Retinal pigment epithelial cell (primary cell): Measurements from ENCODE around the gene ADAM33.

Experiments used
- DNase-seq: peaks from one replicate; pipeline ENCODE4 v3.0.0-alpha.2; 2010; ENCODE audit warnings: low read depth
- H3K4me3 ChIP-seq: 2 replicates; pipeline ENCODE4 v1.5.1; 2011; ENCODE audit warnings: mild to moderate bottlenecking, low read length, control low read depth, moderate library complexity
- CTCF ChIP-seq: conservative IDR thresholded peaks from 2 replicates; pipeline ENCODE4 v1.5.1; 2011; ENCODE audit warnings: low read depth, low read length, control low read depth, inconsistent platforms

The ADAM33 gene

GRCh38 chr20:3673221-3674070 lies 8.4 kb downstream of the ADAM33 start:
- no peak for TF ChIP-seq CTCF
- H3K4me3 ChIP-seq, result no peak overlapping the region
- DNase-seq, result no peak

- no peak for DNase-seq
- no peak for TF ChIP-seq CTCF
- H3K4me3 ChIP-seq, result no peak overlapping the region
These were observed 9.2 kb downstream of the ADAM33 start for GRCh38 chr20:3672547-3673171.

GRCh38 chr20:3671986-3672546 lies 9.7 kb downstream of the ADAM33 start:
- no peak overlapping the region for H3K4me3 ChIP-seq
- DNase-seq, result no peak
- no peak for TF ChIP-seq CTCF

- H3K4me3 ChIP-seq, result no peak overlapping the region
- TF ChIP-seq CTCF, result no peak
- no peak for DNase-seq
These were observed 10.9 kb downstream of the ADAM33 start for GRCh38 chr20:3670945-3671344.

- H3K4me3 ChIP-seq, result no peak overlapping the region
- peak; percentile 23 for TF ChIP-seq CTCF
- DNase-seq, result no peak
These were observed 11.3 kb downstream of the ADAM33 start for GRCh38 chr20:3670511-3670910.

- H3K4me3 ChIP-seq, result no peak overlapping the region
- DNase-seq, result no peak
- TF ChIP-seq CTCF, result no peak
These were observed 12.0 kb downstream of the ADAM33 start for GRCh38 chr20:3669710-3670367.
